Mucosa of stomach (tissue), 1 donor: ENCODE measurements around the gene PIPOX.
"Not testable (repeated sequence)": the region's sequence is repeated elsewhere in the genome, so short reads cannot be mapped to it uniquely, and the experiment has no call there.

Experiments
- H3K27me3 ChIP-seq: one replicate; pipeline ENCODE4 v1.7.0; 2013; ENCODE audit warnings: mild to moderate bottlenecking, low read length; ENCODE audit not compliant: control insufficient read depth, insufficient read depth
- H3K36me3 ChIP-seq: one replicate; pipeline ENCODE4 v1.7.0; 2013; ENCODE audit warnings: low read length; ENCODE audit not compliant: control insufficient read depth, insufficient read depth
- H3K4me1 ChIP-seq: one replicate; pipeline ENCODE4 v1.7.0; 2013; ENCODE audit warnings: mild to moderate bottlenecking, low read length; ENCODE audit not compliant: control insufficient read depth, insufficient read depth
- H3K4me3 ChIP-seq: one replicate; pipeline ENCODE4 v1.7.0; 2013; ENCODE audit warnings: low read length
- H3K9ac ChIP-seq: one replicate; pipeline ENCODE4 v1.7.0; 2013; ENCODE audit warnings: mild to moderate bottlenecking, low read length, moderate library complexity
- H3K9me3 ChIP-seq: one replicate; pipeline ENCODE4 v1.7.0; 2013; ENCODE audit warnings: mild to moderate bottlenecking, low read length, moderate library complexity; ENCODE audit not compliant: control insufficient read depth
- donor health status: Pancreatic carcinoma.

The PIPOX gene

GRCh38 chr17:29084541-29085146 is 41.7 kb downstream of the PIPOX start:
- no peaks in the 10 kb centered on the region for H3K27me3 ChIP-seq
- H3K36me3 ChIP-seq, result peaks cover 8% of the 10 kb centered on the region
- H3K9me3 ChIP-seq, result no peaks in the 10 kb centered on the region
- H3K9ac ChIP-seq, result no peak overlapping the region
- H3K4me3 ChIP-seq, result no peak overlapping the region
- no peaks in the 10 kb centered on the region for H3K4me1 ChIP-seq

DNA sequence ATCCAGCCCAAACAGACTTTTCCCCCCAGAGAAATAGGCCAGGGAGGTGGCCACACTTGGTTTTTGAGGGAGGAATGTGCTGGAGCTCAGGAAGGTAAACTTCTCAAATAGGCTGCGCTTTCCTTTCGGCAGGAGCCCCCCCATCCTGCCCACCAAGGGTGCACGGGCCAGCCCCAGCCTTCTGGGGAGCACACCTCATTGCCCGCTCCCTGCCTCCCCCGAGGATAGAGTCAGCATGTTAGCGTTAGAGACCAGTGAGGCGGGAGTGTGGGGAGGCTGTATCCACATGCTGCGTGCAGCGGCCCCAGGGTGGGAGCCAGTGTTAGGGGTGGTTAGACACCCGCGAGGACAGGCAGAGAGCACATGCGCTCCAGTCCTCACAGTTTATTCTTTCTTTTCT is 42.3 kb downstream of the PIPOX start:
- Histone ChIP-seq H3K27me3 (no peaks in the 10 kb centered on the region), H3K4me1 (no peaks in the 10 kb centered on the region), H3K4me3 (no peak overlapping the region), H3K9ac (no peak overlapping the region), H3K36me3 (peaks cover 8% of the 10 kb centered on the region), H3K9me3 (no peaks in the 10 kb centered on the region)

GRCh38 chr17:29086628-29087332 is 43.8 kb downstream of the PIPOX start:
- no peak overlapping the region for H3K4me3 ChIP-seq
- no peaks in the 10 kb centered on the region for H3K9me3 ChIP-seq
- H3K27me3 ChIP-seq, result no peaks in the 10 kb centered on the region
- H3K4me1 ChIP-seq, result no peaks in the 10 kb centered on the region
- H3K9ac ChIP-seq, result no peak overlapping the region
- peaks cover 14% of the 10 kb centered on the region for H3K36me3 ChIP-seq

- H3K4me1 ChIP-seq, H3K27me3 ChIP-seq, H3K4me3 ChIP-seq: not testable (repeated sequence)
Observed at GRCh38 chr17:29088782-29089181, 45.8 kb downstream of the PIPOX start.

GRCh38 chr17:29089601-29090044 is 46.7 kb downstream of the PIPOX start:
- H3K9ac ChIP-seq, result no peak overlapping the region
- no peak overlapping the region for H3K4me3 ChIP-seq
- no peaks in the 10 kb centered on the region for H3K27me3 ChIP-seq
- H3K9me3 ChIP-seq, result no peaks in the 10 kb centered on the region
- H3K36me3 ChIP-seq, result peaks cover 14% of the 10 kb centered on the region
- no peaks in the 10 kb centered on the region for H3K4me1 ChIP-seq

More at GRCh38 chr17:29088782-29089181, 45.8 kb downstream of the PIPOX start:
- H3K9ac ChIP-seq, H3K9me3 ChIP-seq: not testable (repeated sequence)
- peaks cover 14% of the 10 kb centered on the region for H3K36me3 ChIP-seq

DNA sequence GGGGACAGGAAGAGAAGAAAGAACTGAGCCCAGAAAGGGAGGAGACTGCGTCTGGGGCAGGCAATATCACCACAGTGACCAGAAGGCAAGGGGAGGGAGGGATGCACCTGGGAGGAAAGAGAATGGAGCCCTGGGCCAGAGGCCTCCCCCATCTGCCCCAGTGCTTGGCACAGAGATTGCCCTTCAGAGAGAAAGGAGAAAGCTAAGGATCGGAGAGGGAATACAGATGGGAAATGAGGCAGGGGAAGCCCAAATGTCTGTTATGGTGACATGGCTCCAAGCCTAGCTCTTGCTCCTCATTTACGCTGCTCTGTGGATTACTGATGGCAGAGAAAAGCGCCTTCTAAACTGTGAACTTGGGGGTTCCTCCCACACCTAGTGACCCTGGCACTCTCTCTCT is 47.2 kb downstream of the PIPOX start:
- Histone ChIP-seq H3K4me3 (no peak overlapping the region), H3K36me3 (peaks cover 14% of the 10 kb centered on the region), H3K9ac (no peak overlapping the region)

DNA sequence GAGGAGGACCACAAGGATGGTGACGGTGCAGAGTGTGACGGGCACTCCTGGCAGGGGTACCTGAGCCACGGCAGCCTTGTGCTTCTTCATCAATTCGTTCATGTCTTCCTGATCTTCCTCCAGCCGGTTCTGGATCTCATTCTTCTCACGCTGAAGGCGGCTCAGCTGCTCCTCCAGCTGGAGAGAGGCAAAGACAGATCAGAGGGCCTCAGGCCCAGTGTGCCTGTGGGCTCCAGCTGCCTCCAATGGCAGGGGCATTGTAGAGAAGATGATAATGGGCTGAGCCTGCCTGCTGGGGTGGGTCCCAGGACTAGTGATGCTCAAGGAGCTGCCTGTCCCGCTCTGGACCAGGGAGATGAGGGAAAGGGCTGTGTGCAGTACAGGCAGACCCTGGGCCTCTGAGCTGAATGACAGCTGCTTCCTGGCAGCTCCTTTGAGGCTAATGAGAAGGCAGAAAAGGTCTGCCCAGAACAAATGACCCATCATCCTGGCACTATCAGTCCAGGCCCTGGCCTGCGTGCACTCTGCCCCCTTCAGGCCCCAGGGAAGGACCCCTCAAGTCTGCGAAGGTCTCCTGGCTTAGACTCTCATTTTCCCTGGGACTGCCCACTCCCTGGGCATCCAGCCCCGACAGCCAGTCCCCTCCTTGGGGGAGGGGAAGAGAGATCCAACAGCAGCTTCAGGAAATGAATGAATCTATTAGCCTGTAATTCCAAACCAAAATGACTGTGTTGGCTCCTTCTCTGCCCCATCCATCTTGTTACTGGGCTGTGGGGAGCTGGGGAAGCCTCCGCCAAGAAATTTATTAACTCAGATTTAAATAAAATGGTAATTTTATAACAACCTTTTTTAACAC is 48.0 kb downstream of the PIPOX start:
- Histone ChIP-seq H3K9me3 (no peaks in the 10 kb centered on the region), H3K4me3 (no peak overlapping the region), H3K4me1 (no peaks in the 10 kb centered on the region), H3K27me3 (no peaks in the 10 kb centered on the region), H3K36me3 (peaks cover 14% of the 10 kb centered on the region), H3K9ac (no peak overlapping the region)

More for the DNA sequence above, 47.2 kb downstream of the PIPOX start:
- Histone ChIP-seq H3K9me3 (no peaks in the 10 kb centered on the region), H3K27me3 (no peaks in the 10 kb centered on the region), H3K4me1 (no peaks in the 10 kb centered on the region)

GRCh38 chr17:29091606-29092289 is 48.8 kb downstream of the PIPOX start:
- H3K9ac ChIP-seq, result no peak overlapping the region
- peaks cover 8% of the 10 kb centered on the region for H3K36me3 ChIP-seq

DNA sequence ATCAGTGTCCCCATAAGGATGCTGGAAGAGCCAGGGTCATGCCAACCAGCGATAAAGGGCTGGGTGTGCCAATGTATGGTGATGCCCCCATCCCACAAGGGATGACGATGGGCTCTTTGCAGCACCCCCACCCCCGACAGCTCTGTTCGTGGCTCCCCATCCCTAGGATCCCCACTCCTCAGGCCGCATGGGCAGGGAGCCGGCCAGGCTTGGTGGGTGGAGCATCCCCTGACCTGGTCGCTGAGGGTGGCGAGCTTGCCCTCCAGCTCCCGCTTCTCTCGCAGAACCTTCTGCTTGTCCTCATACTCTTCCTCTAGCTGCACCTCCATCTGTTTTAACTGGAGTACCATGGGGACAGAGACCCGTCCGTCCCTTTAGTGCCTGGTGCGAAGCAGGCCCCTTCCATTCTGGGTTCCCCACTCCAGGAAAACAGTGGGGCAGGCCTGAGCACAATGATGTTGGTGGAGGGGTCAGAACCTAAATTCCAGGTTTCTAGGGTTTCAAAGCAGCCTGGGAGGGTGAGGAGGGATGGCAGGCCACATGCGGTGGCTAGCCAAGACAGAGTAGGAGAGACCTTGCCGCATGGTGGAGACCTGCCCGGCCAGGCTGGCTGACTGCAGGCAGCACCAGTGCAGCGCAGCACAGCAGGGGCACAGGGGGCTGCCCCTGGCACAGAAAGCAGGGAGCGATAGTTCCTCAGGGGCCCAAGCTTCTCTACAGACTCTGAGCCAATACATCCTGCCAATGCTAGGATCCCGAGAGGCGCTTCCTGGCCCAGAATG is 50.3 kb downstream of the PIPOX start:
- Histone ChIP-seq H3K9ac (no peak overlapping the region), H3K36me3 (peaks cover 13% of the 10 kb centered on the region), H3K4me3 (no peak overlapping the region), H3K9me3 (no peaks in the 10 kb centered on the region), H3K27me3 (no peaks in the 10 kb centered on the region), H3K4me1 (no peaks in the 10 kb centered on the region)

More at GRCh38 chr17:29091606-29092289, 48.8 kb downstream of the PIPOX start:
- no peaks in the 10 kb centered on the region for H3K9me3 ChIP-seq
- no peaks in the 10 kb centered on the region for H3K27me3 ChIP-seq
- no peak overlapping the region for H3K4me3 ChIP-seq
- H3K4me1 ChIP-seq, result no peaks in the 10 kb centered on the region

GRCh38 chr17:29094101-29094708 is 51.3 kb downstream of the PIPOX start:
- H3K4me1 ChIP-seq, result no peaks in the 10 kb centered on the region
- H3K36me3 ChIP-seq, result peaks cover 17% of the 10 kb centered on the region

DNA sequence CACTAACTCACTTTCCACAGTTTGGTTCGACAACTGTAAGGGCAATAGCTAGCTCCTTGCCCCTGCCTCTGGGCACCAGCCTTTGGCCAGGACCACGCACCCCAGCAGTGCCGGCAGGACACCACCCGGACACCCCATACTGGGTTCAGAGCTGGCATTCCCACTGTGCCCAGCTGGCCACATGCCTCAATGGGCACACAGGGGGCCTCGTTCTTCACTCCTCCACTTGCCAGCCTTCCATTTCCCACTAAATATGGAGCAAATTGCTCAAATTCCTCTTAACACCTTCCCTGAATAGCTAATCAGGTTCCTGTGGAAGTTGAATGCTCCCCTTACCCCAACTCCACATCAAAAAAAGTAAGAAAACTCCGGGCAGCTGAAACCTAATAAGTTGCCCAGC is 52.5 kb downstream of the PIPOX start:
- Histone ChIP-seq H3K4me1 (no peaks in the 10 kb centered on the region), H3K4me3 (no peak overlapping the region), H3K9ac (no peak overlapping the region), H3K27me3 (no peaks in the 10 kb centered on the region), H3K9me3 (no peaks in the 10 kb centered on the region), H3K36me3 (peaks cover 16% of the 10 kb centered on the region)

More at GRCh38 chr17:29094101-29094708, 51.3 kb downstream of the PIPOX start:
- H3K9ac ChIP-seq, result no peak overlapping the region
- no peaks in the 10 kb centered on the region for H3K27me3 ChIP-seq
- H3K4me3 ChIP-seq, result no peak overlapping the region
- no peaks in the 10 kb centered on the region for H3K9me3 ChIP-seq
